Keratinocyte (primary cell): ENCODE measurements around the gene VWA7. TPM values are rescaled to one million over a fixed set of nuclear protein-coding genes. Genes with fewer than 3 reads are reported as not detected.

Experiments used
- DNase-seq: peaks from one replicate; pipeline ENCODE4 v3.0.0-alpha.2; 2011; ENCODE audit warnings: low read depth, missing footprints, low spot score
- FAIRE-seq: peaks from 2 replicates; lab custom pipeline; 2011; peaks lifted over from hg19 to GRCh38; lab: Jason Lieb, UNC
- H2AFZ ChIP-seq: 2 replicates; pipeline ENCODE4 v1.6.0; 2012; ENCODE audit warnings: low read length, control low read depth, inconsistent platforms; ENCODE audit not compliant: control insufficient read depth
- H3K27ac ChIP-seq: 2 replicates; pipeline ENCODE4 v1.5.1; 2011; ENCODE audit warnings: low read length; ENCODE audit not compliant: control insufficient read depth, insufficient read depth
- H3K27me3 ChIP-seq: 3 replicates; pipeline ENCODE4 v1.6.0; 2011; ENCODE audit warnings: low read length; ENCODE audit not compliant: control insufficient read depth, insufficient read depth; ENCODE audit errors: extremely low read depth
- H3K36me3 ChIP-seq, 2 experiments: 2 replicates in 1 of 2; 3 replicates in 1 of 2; pipeline ENCODE4 v1.5.1; 2011; ENCODE audit warnings: low read length in 2 of 2, mild to moderate bottlenecking in 1 of 2; ENCODE audit not compliant: control insufficient read depth in 2 of 2, insufficient read depth in 2 of 2; ENCODE audit errors: extremely low read depth in 1 of 2
- H3K4me1 ChIP-seq: 3 replicates; pipeline ENCODE4 v1.5.1; 2011; ENCODE audit warnings: low read length; ENCODE audit not compliant: control insufficient read depth, insufficient read depth; ENCODE audit errors: extremely low read depth
- H3K4me2 ChIP-seq: 3 replicates; pipeline ENCODE4 v1.6.0; 2011; ENCODE audit warnings: low read depth, low read length; ENCODE audit not compliant: control insufficient read depth, insufficient read depth; ENCODE audit errors: extremely low read depth
- H3K4me3 ChIP-seq, 3 experiments: fragments of 200-600 bp in 1 of 3; sonication (generic) in 1 of 3; 2 replicates in 2 of 3; 3 replicates in 1 of 3; pipeline ENCODE4 v1.5.1; 2011 to 2016; ENCODE audit warnings: low read length in 3 of 3, mild to moderate bottlenecking in 3 of 3, control low read depth in 2 of 3, inconsistent platforms in 1 of 3, low read depth in 1 of 3, mixed read lengths in 1 of 3, mixed run types in 1 of 3, moderate library complexity in 1 of 3; ENCODE audit not compliant: control insufficient read depth in 2 of 3, insufficient read depth in 2 of 3; ENCODE audit errors: extremely low read depth in 1 of 3
- H3K79me2 ChIP-seq: 2 replicates; pipeline ENCODE4 v1.6.0; 2012; ENCODE audit warnings: low read length; ENCODE audit not compliant: control insufficient read depth, insufficient read depth
- H3K9ac ChIP-seq: 3 replicates; pipeline ENCODE4 v1.6.0; 2011; ENCODE audit warnings: low read length; ENCODE audit not compliant: control insufficient read depth, insufficient read depth; ENCODE audit errors: extremely low read depth
- H3K9me1 ChIP-seq: 3 replicates; pipeline ENCODE4 v1.6.0; 2011; ENCODE audit warnings: low read length; ENCODE audit not compliant: control insufficient read depth, insufficient read depth; ENCODE audit errors: extremely low read depth
- H3K9me3 ChIP-seq: 2 replicates; pipeline ENCODE4 v1.5.1; 2012; ENCODE audit warnings: low read depth, low read length; ENCODE audit not compliant: control insufficient read depth
- H4K20me1 ChIP-seq: 3 replicates; pipeline ENCODE4 v1.6.0; 2011; ENCODE audit warnings: low read length; ENCODE audit not compliant: control insufficient read depth, insufficient read depth; ENCODE audit errors: extremely low read depth
- CTCF ChIP-seq, 3 experiments: IDR thresholded peaks in 1 of 3; conservative IDR thresholded peaks in 1 of 3; optimal IDR thresholded peaks in 1 of 3; 2 replicates in 2 of 3; 3 replicates in 1 of 3; pipeline versions ENCODE3 to v1.5.1; 2011; ENCODE audit warnings: low read length in 3 of 3, mild to moderate bottlenecking in 3 of 3, moderate library complexity in 2 of 3, control low read depth in 1 of 3, inconsistent platforms in 1 of 3; ENCODE audit not compliant: insufficient read depth in 2 of 3; ENCODE audit errors: extremely low read depth in 1 of 3
- EZH2 ChIP-seq: IDR thresholded peaks from one replicate; pipeline ENCODE4 v1.6.1; 2012; ENCODE audit warnings: inconsistent platforms, mild to moderate bottlenecking, low read length, moderate library complexity
- dilution Hi-C: fragments of 300-500 bp; cut with MboI; formaldehyde crosslinking; loops from one replicate; pipeline ENCODE4 v1.7.0; 2020; ENCODE audit warnings: low sequenced_read_pairs; ENCODE audit not compliant: extremely low pct_ligation_motif_present
- polyA plus RNA-seq, 5 experiments: library from polyadenylated mRNA; depleted of rRNA in 3 of 5; stranded (reverse) in 3 of 5; stranded (forward) in 1 of 5; unstranded in 1 of 5; fragments of >200 nt; gene quantifications; 1 replicate in 1 of 5; 2 replicates in 3 of 5; 3 replicates in 1 of 5; pipeline versions ENCODE4 v1.2.1 to v1.2.3, GENCODE V29; 2011 to 2012; ENCODE audit warnings: missing spikeins in 2 of 5, low read depth in 1 of 5, low replicate concordance in 1 of 5

The VWA7 gene
- polyA plus RNA-seq, 1 donor (not counting 4 experiments of a cell fraction or from before 2014, with no cell fraction given) = 0.47 TPM

GRCh38 chr6:31775184-31775583 is 1.9 kb downstream of the VWA7 start:
- H4K20me1 ChIP-seq = no peaks in the 10 kb centered on the region
- TF ChIP-seq CTCF (optimal IDR thresholded peaks at IDR 0.05 in 1 of 3, IDR thresholded peaks at IDR 0.05 in 1 of 3, conservative IDR thresholded peaks at IDR 0.05 in 1 of 3; ENCODE audit: extremely low read depth in 1 of 3, insufficient read depth in 2 of 3, low read length in 3 of 3) (no peak), EZH2 (no peak)
- DNase-seq (no peak), FAIRE-seq (no peak)
- dilution Hi-C loops = no loop called here
- no peak overlapping the region for H3K4me2 ChIP-seq
- no peaks in the 10 kb centered on the region for H3K9me1 ChIP-seq
- no peak overlapping the region for H3K27ac ChIP-seq
- H3K4me3 ChIP-seq = no peak overlapping the region
- peaks cover 25% of the 10 kb centered on the region for H3K4me1 ChIP-seq
- H3K36me3 ChIP-seq = peaks cover 12 to 15% of the 10 kb centered on the region in 2 experiments
- H3K9me3 ChIP-seq = no peaks in the 10 kb centered on the region
- H3K9ac ChIP-seq = no peak overlapping the region
- no peaks in the 10 kb centered on the region for H3K79me2 ChIP-seq
- no peak overlapping the region for H2AFZ ChIP-seq
- no peaks in the 10 kb centered on the region for H3K27me3 ChIP-seq

GRCh38 chr6:31771992-31772358 is 5.2 kb downstream of the VWA7 start:
- no peak overlapping the region for H3K4me2 ChIP-seq
- no peaks in the 10 kb centered on the region for H3K79me2 ChIP-seq
- no peaks in the 10 kb centered on the region for H3K36me3 ChIP-seq
- no peaks in the 10 kb centered on the region for H3K9me3 ChIP-seq
- no peaks in the 10 kb centered on the region for H3K27me3 ChIP-seq
- dilution Hi-C loops = no loop called here
- no peaks in the 10 kb centered on the region for H4K20me1 ChIP-seq
- peaks cover 2% of the 10 kb centered on the region for H3K9me1 ChIP-seq
- no peak overlapping the region for H3K9ac ChIP-seq
- no peak overlapping the region for H2AFZ ChIP-seq
- no peak overlapping the region for H3K27ac ChIP-seq
- peaks cover 20% of the 10 kb centered on the region for H3K4me1 ChIP-seq
- no peak overlapping the region for H3K4me3 ChIP-seq
- DNase-seq (no peak), FAIRE-seq (no peak)
- TF ChIP-seq EZH2 (no peak), CTCF (optimal IDR thresholded peaks at IDR 0.05 in 1 of 3, IDR thresholded peaks at IDR 0.05 in 1 of 3, conservative IDR thresholded peaks at IDR 0.05 in 1 of 3; ENCODE audit: extremely low read depth in 1 of 3, insufficient read depth in 2 of 3, low read length in 3 of 3) (no peak)
